ENCODE results near the gene FMNL3.

The FMNL3 gene

GRCh38 chr12:49708851-49709250 lies 1.6 kb upstream of the FMNL3 start:
- DNase-seq = no peak

GRCh38 chr12:49707812-49708147 lies 575 bp upstream of the FMNL3 start:
- no peak for DNase-seq

GRCh38 chr12:49706351-49707127 lies 666 bp downstream of the FMNL3 start:
- peak; percentile 17 for DNase-seq

GRCh38 chr12:49705479-49706134 lies 1.6 kb downstream of the FMNL3 start:
- no peak for DNase-seq

- no peak for DNase-seq
These were observed 3.5 kb downstream of the FMNL3 start for GRCh38 chr12:49703647-49704137.

GRCh38 chr12:49702676-49703215 lies 4.5 kb downstream of the FMNL3 start:
- no peak for DNase-seq

GRCh38 chr12:49702009-49702408 lies 5.2 kb downstream of the FMNL3 start:
- no peak for DNase-seq

GRCh38 chr12:49698619-49699545 lies 8.3 kb downstream of the FMNL3 start:
- DNase-seq = no peak

- DNase-seq = no peak
These were observed 9.4 kb downstream of the FMNL3 start for GRCh38 chr12:49697808-49698207.

- no peak for DNase-seq
These were observed 10.5 kb downstream of the FMNL3 start for GRCh38 chr12:49696723-49697122.

- no peak for DNase-seq
These were observed 13.2 kb downstream of the FMNL3 start for GRCh38 chr12:49693931-49694444.

GRCh38 chr12:49692851-49693250 lies 14.4 kb downstream of the FMNL3 start:
- no peak for DNase-seq

GRCh38 chr12:49689785-49690184 lies 17.4 kb downstream of the FMNL3 start:
- DNase-seq = no peak

- no peak for DNase-seq
These were observed 18.0 kb downstream of the FMNL3 start for GRCh38 chr12:49689237-49689636.

GRCh38 chr12:49687941-49688340 lies 19.3 kb downstream of the FMNL3 start:
- no peak for DNase-seq

GRCh38 chr12:49684310-49684854 lies 22.8 kb downstream of the FMNL3 start:
- no peak for DNase-seq

- DNase-seq = peak; percentile 90
These were observed 23.5 kb downstream of the FMNL3 start for GRCh38 chr12:49683599-49684309.

- no peak for DNase-seq
These were observed 27.1 kb downstream of the FMNL3 start for GRCh38 chr12:49680075-49680474.

GRCh38 chr12:49678711-49679110 lies 28.5 kb downstream of the FMNL3 start:
- no peak for DNase-seq

- no peak for DNase-seq
These were observed 32.1 kb downstream of the FMNL3 start for GRCh38 chr12:49675137-49675536.

GRCh38 chr12:49674318-49674981 lies 32.8 kb downstream of the FMNL3 start:
- DNase-seq = no peak

Data from NCI-H2227 treated with DMSO at 0.1 percent for 48 hours (cell line).